Smooth muscle cell (in vitro differentiated cells): ENCODE data around the gene UNC13D. TPM values are rescaled to one million over a fixed set of nuclear protein-coding genes. Genes with fewer than 3 reads are reported as not detected.
"Not testable (repeated sequence)": the region's sequence is repeated elsewhere in the genome, so short reads cannot be mapped to it uniquely, and the experiment has no call there.

Experiments
- DNase-seq: peaks from one replicate; lab custom pipeline; 2025; ENCODE audit not compliant: unreplicated experiment; lab: John Stamatoyannopoulos, UW
- H2AFZ ChIP-seq: fragments of 200-600 bp; sonication (generic); 2 replicates; pipeline ENCODE4 v1.6.0; 2016; ENCODE audit warnings: antibody characterized with exemption, low read depth, mild to moderate bottlenecking
- H3F3A ChIP-seq: fragments of 200-600 bp; sonication (generic); 2 replicates; pipeline ENCODE4 v1.6.0; 2017; ENCODE audit warnings: antibody characterized with exemption, low read depth
- H3K27ac ChIP-seq: fragments of 200-600 bp; sonication (generic); 2 replicates; pipeline ENCODE4 v1.5.1; 2016; ENCODE audit warnings: low read depth, mild to moderate bottlenecking
- H3K27me3 ChIP-seq: fragments of 200-600 bp; sonication (generic); 2 replicates; pipeline ENCODE4 v1.6.1; 2016; ENCODE audit warnings: low read depth, mild to moderate bottlenecking
- H3K36me3 ChIP-seq: fragments of 200-600 bp; sonication (generic); 2 replicates; pipeline ENCODE4 v1.5.1; 2016; ENCODE audit warnings: low read depth
- H3K4me1 ChIP-seq: fragments of 200-600 bp; sonication (generic); 2 replicates; pipeline ENCODE4 v1.5.1; 2016; ENCODE audit warnings: low read depth
- H3K4me2 ChIP-seq: fragments of 200-600 bp; sonication (generic); 2 replicates; pipeline ENCODE4 v1.6.0; 2016; ENCODE audit warnings: mild to moderate bottlenecking
- H3K4me3 ChIP-seq: fragments of 200-600 bp; sonication (generic); 2 replicates; pipeline ENCODE4 v1.5.1; 2016; ENCODE audit warnings: mild to moderate bottlenecking
- H3K79me2 ChIP-seq: fragments of 200-600 bp; sonication (generic); 2 replicates; pipeline ENCODE4 v1.6.0; 2016; ENCODE audit warnings: low read depth, mild to moderate bottlenecking
- H3K9ac ChIP-seq: fragments of 200-600 bp; sonication (generic); 2 replicates; pipeline ENCODE4 v1.6.0; 2016; ENCODE audit warnings: low read depth
- H3K9me3 ChIP-seq: fragments of 200-600 bp; sonication (generic); replicated peaks from 2 replicates; pipeline ENCODE4 v1.5.1; 2016; ENCODE audit warnings: low read depth
- H4K20me1 ChIP-seq: fragments of 200-600 bp; sonication (generic); 2 replicates; pipeline ENCODE4 v1.6.0; 2016; ENCODE audit warnings: low read depth
- WGBS: methylation state at CpG from one replicate; pipeline ENCODE4 v1.1.7; 2016; ENCODE audit warnings: low lambda C conversion rate; 5-methylcytosine and 5-hydroxymethylcytosine counted together
- polyA plus RNA-seq: library from polyadenylated mRNA; unstranded; fragments of >200 nt; fragmentation: Nextera tagmentation; extraction: Ambion mirVana; gene quantifications from 2 replicates; pipeline ENCODE4 v1.2.1, GENCODE V29; 2016
- total RNA-seq: library from RNA; depleted of rRNA; stranded (reverse); fragments of >200 nt; gene quantifications from 2 replicates; pipeline ENCODE4 v1.2.3, GENCODE V29; 2014
- TF ChIP-seq, protein P1 (sequence below): fragments of 200-600 bp; sonication (generic); IDR thresholded peaks from 2 replicates; pipeline ENCODE4 v1.5.1; 2017; ENCODE audit warnings: borderline replicate concordance, mild to moderate bottlenecking, antibody characterized with exemption; ENCODE audit not compliant: insufficient read depth, poor library complexity, severe bottlenecking

UNC13D gene
- total and polyA plus RNA-seq, 2 experiments from 2014 or later, result 2.4 to 4.5 TPM

DNA sequence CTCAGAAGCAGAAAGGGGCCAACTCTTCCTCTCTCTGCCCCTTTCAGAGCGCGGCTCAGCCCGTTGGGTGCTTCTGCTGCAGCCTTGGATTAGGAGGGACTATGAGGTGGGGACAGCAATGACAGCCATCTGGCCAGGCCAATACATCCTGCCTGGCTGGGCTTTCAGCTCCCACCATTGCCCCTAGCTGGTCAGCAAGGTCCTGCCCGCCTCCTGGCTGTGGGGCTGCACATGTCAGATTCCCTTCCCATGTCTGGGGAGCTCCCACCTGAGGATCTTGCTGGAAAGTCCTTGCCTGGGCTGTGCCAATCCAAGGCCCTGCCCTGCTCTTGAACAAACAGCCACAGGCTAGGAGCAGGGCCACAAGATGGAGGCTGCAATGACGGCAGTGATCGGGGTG lies 44.3 kb upstream of the UNC13D start:
- Histone ChIP-seq H4K20me1 (peaks cover 5% of the 10 kb centered on the region), H2AFZ (no peak overlapping the region), H3K27me3 (no peaks in the 10 kb centered on the region), H3K79me2 (no peaks in the 10 kb centered on the region), H3K27ac (no peak overlapping the region), H3F3A (no peaks in the 10 kb centered on the region), H3K4me2 (no peak overlapping the region), H3K4me3 (no peak overlapping the region), H3K36me3 (no peaks in the 10 kb centered on the region), H3K9ac (no peak overlapping the region), H3K9me3 (no peaks in the 10 kb centered on the region), H3K4me1 (no peaks in the 10 kb centered on the region)
- TF ChIP-seq, protein P1, sequence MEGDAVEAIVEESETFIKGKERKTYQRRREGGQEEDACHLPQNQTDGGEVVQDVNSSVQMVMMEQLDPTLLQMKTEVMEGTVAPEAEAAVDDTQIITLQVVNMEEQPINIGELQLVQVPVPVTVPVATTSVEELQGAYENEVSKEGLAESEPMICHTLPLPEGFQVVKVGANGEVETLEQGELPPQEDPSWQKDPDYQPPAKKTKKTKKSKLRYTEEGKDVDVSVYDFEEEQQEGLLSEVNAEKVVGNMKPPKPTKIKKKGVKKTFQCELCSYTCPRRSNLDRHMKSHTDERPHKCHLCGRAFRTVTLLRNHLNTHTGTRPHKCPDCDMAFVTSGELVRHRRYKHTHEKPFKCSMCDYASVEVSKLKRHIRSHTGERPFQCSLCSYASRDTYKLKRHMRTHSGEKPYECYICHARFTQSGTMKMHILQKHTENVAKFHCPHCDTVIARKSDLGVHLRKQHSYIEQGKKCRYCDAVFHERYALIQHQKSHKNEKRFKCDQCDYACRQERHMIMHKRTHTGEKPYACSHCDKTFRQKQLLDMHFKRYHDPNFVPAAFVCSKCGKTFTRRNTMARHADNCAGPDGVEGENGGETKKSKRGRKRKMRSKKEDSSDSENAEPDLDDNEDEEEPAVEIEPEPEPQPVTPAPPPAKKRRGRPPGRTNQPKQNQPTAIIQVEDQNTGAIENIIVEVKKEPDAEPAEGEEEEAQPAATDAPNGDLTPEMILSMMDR, result no peak
- no peak for DNase-seq
- WGBS, result 86% methylated on average over 6 of the region's 6 CpGs

DNA sequence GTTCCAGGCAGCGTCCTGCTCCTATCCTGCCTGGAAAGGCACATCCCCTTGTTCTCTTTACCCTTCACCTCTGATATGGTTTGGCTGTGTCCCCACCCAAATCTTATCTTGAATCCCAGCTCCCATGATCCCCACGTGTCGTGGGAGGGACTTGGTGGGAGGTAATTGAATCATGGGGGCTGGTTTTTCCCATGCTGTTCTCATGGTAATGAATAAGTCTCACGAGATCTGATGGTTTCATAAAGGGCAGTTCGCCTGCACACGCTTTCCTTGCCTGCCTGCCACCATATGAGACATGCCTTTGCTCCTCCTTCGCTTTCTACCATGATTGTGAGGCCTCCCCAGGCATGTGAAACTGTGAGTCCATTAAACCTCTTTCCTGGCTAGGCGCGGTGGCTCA lies 41.7 kb upstream of the UNC13D start:
- not testable (repeated sequence) for H3K9ac ChIP-seq, H3K36me3 ChIP-seq, H3F3A ChIP-seq, H3K27ac ChIP-seq, H3K4me3 ChIP-seq, H3K9me3 ChIP-seq, H3K4me1 ChIP-seq, H3K4me2 ChIP-seq, H3K27me3 ChIP-seq, H4K20me1 ChIP-seq, DNase-seq, H2AFZ ChIP-seq, H3K79me2 ChIP-seq
- 93% methylated on average over 9 of the region's 9 CpGs for WGBS

GRCh38 chr17:75885431-75885830 lies 41.2 kb upstream of the UNC13D start:
- Histone ChIP-seq H2AFZ (no peak overlapping the region), H3K36me3 (no peaks in the 10 kb centered on the region), H3K4me2 (no peak overlapping the region), H3F3A (no peaks in the 10 kb centered on the region), H3K9ac (no peak overlapping the region), H3K9me3 (no peaks in the 10 kb centered on the region), H3K4me1 (no peaks in the 10 kb centered on the region), H3K4me3 (no peak overlapping the region), H3K79me2 (no peaks in the 10 kb centered on the region), H3K27ac (no peak overlapping the region), H3K27me3 (no peaks in the 10 kb centered on the region), H4K20me1 (no peaks in the 10 kb centered on the region)
- DNase-seq, result no peak
- 95% methylated on average over 8 of the region's 8 CpGs for WGBS
- TF ChIP-seq, protein P1, result no peak

DNA sequence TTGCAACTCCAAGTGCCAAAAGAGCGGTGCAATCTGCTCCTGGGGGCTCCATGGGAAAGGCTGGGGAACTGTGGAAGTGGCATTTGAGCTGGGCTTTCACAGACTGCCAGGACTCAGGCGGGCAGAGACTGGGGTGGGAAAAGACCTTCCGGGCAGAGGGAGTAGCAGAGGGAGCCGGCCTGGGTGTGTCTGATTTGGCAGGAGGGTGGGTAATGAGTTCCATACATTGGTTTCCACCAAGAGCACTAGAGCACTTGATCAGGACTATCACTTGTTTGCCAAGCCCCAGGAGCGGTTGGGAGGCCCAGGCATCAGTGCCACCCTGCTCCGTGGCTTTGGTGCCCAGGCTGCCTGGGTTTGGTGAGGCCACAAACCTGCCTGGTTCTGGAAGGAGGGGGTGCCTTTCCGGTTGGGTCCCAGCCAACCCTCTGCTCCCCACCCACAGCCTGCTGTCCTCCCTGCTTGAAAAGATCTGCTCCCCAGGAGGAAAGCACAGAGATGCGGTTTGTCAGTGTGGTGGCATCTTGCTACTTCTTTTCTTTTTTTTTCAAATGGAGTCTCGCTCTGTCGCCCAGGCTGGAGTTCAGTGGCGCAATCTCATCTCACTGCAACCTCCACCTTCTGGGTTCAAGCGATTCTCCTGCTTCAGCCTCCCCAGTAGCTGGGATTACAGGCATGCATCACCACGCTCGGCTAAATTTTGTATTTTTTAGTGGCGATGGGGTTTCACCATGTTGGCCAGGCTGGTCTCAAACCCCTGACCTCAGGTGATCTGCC lies 37.7 kb upstream of the UNC13D start:
- Histone ChIP-seq H3K79me2 (no peaks in the 10 kb centered on the region), H3K27me3 (no peaks in the 10 kb centered on the region), H3K27ac (no peak overlapping the region), H3K4me2 (no peak overlapping the region), H3K9me3 (no peaks in the 10 kb centered on the region), H4K20me1 (no peaks in the 10 kb centered on the region), H3K4me1 (peaks cover under 1% of the 10 kb centered on the region), H3K36me3 (no peaks in the 10 kb centered on the region), H3K9ac (no peak overlapping the region), H3F3A (peaks cover 13% of the 10 kb centered on the region), H3K4me3 (no peak overlapping the region), H2AFZ (no peak overlapping the region)
- TF ChIP-seq, protein P1, result no peak
- no peak for DNase-seq
- WGBS, result 95% methylated on average over 15 of the region's 15 CpGs
